ENCODE measurements around the gene CHCHD3.

Gene CHCHD3

DNA sequence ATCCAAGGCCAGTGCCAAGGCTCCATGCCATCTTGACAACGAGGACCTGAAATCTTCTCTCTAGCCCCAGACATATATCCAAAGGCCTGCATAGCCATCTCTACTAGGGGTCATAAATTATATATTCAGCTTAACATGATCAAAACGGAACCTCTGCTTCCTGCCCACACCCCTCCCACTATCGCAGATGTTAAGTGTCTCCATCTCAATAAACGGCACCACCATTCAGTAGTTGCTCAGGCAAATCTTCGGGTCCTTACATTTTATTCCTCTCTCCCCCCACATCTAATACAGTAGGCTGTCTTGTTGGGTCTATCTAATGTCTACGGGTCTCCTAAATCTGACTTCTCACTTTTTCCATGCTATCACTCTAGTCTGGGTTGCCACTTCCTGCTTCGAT is 304.5 kb downstream of the CHCHD3 start:
- DNase-seq (no peak), ATAC-seq (replicated peaks) (no peak)
- peaks cover 3% of the 10 kb centered on the region for H3K36me3 Mint-ChIP-seq (ENCODE audit: insufficient read depth)
- peak overlapping the region in 1 of 2 donors; percentile 9 for H3K4me3 Mint-ChIP-seq
- H3K27me3 Mint-ChIP-seq, result peaks cover 26 to 36% of the 10 kb centered on the region in 2 donors
- peaks cover 2 to 15% of the 10 kb centered on the region in 2 donors for H3K9me3 Mint-ChIP-seq
- H3K27ac Mint-ChIP-seq, result no peak overlapping the region
- H3K4me1 Mint-ChIP-seq (ENCODE audit: low read depth in 2 of 2), result peaks cover 7 to 12% of the 10 kb centered on the region in 2 donors

DNA sequence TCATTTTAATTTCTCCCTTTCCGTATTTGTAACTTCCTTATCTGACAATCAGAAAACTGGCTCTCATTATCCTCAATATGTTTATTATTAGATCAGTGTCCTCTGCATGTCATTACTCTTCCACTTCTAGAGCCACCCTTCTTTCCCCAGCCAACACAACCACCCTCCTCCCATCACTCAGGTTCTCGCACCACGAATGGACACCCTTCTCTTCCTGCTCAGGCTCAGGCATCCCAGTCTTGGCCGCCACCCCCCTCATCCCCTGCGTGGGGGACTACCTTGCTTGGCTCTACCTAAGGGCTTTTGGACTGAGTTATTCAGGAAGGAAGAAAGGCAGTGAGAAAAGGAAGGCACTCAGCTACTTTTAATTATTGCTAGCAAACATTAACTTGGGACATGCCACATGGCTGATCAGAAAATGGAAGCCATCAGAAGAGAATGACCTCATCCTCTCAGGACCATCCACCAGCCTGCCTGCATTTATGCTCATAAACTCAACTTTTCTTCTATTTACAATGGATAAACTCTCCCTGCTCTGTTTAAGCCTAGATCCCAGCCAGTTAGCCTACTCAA is 305.8 kb downstream of the CHCHD3 start:
- H3K27me3 Mint-ChIP-seq, result peaks cover 26 to 36% of the 10 kb centered on the region in 2 donors
- H3K4me3 Mint-ChIP-seq, result no peak overlapping the region
- H3K9me3 Mint-ChIP-seq, result peaks cover 2 to 15% of the 10 kb centered on the region in 2 donors
- H3K4me1 Mint-ChIP-seq (ENCODE audit: low read depth in 2 of 2), result peaks cover 7 to 12% of the 10 kb centered on the region in 2 donors
- DNase-seq (no peak), ATAC-seq (replicated peaks) (no peak)
- peak overlapping the region in 1 of 2 donors; percentile 30 for H3K27ac Mint-ChIP-seq
- peaks cover 3% of the 10 kb centered on the region for H3K36me3 Mint-ChIP-seq (ENCODE audit: insufficient read depth)

DNA sequence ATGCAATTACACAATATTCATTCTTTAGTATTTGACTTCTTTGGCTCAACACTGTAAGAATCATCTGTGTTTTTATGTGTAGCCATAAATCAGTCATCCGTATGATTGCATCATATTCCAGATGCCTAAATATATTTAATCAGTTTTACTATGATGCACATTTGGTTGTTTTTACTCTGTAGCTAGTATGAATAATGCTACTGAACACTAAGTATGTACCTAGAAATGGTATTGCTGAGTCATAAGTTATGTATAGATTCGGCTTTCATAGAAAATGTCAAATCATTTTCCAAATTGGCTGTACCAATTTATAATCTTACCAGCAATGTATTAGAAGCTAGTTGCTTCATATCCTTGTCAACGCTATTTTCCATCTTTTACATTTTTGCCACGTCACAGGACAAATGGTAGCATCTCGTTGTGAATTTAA is 308.3 kb downstream of the CHCHD3 start:
- Mint-ChIP-seq H3K36me3 (ENCODE audit: insufficient read depth) (peaks cover 3% of the 10 kb centered on the region), H3K27me3 (peaks cover 23 to 38% of the 10 kb centered on the region in 2 donors), H3K27ac (no peak overlapping the region), H3K4me1 (ENCODE audit: low read depth in 2 of 2) (peaks cover 3 to 8% of the 10 kb centered on the region in 2 donors), H3K4me3 (no peak overlapping the region), H3K9me3 (peaks cover 4 to 22% of the 10 kb centered on the region in 2 donors)
- no peak for DNase-seq
- no peak for ATAC-seq (replicated peaks)

DNA sequence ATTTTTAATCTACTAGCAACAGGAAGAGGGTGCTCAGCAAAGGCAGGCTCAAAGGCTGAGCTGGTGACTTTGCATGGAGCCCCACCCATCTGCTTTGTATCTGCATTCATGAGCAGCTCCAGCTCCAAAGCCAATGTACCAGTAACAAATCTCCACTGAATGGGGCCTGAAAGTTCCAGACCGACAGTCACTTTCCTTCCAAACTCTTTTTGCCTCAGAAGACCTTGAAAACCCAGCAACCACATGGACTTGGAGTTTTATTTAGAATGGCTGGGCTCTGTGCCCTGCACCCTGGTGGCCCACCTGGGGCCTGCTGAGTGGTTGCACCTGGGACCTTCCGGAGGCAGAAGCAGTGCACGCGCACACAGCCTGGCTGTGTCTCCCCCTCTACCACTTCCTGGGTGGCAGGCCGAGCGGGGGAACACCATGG is 310.6 kb downstream of the CHCHD3 start:
- Mint-ChIP-seq H3K9me3 (peaks cover 2 to 13% of the 10 kb centered on the region in 2 donors), H3K4me3 (no peak overlapping the region), H3K36me3 (ENCODE audit: insufficient read depth) (no peaks in the 10 kb centered on the region), H3K27me3 (peaks cover 12 to 24% of the 10 kb centered on the region in 2 donors), H3K27ac (no peak overlapping the region), H3K4me1 (ENCODE audit: low read depth in 2 of 2) (no peaks in the 10 kb centered on the region)
- ATAC-seq (replicated peaks) (peak; percentile 31), DNase-seq (no peak)

DNA sequence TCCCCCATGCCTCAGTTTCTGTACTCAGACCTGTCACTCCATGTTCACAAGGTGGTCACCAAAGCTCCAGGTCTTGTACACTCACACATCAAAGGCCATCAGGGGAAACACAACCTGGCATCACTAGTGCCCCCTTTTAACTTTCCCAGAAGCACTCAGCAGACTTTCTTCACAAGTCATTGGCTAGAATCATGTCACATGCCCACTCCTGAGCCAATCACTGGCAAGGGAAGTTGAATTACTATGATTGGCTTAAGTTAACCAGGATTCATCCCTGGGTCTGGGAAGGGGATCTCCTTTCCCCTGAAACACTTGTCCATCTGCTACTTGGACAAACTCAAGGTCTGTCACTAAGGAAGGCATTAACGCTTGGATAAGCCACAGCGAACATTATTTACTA is 311.8 kb downstream of the CHCHD3 start:
- peaks cover 2 to 8% of the 10 kb centered on the region in 2 donors for H3K9me3 Mint-ChIP-seq
- H3K4me1 Mint-ChIP-seq (ENCODE audit: low read depth in 2 of 2), result no peaks in the 10 kb centered on the region
- ATAC-seq (replicated peaks) (no peak), DNase-seq (no peak)
- H3K4me3 Mint-ChIP-seq, result no peak overlapping the region
- H3K36me3 Mint-ChIP-seq (ENCODE audit: insufficient read depth), result no peaks in the 10 kb centered on the region
- H3K27me3 Mint-ChIP-seq, result peaks cover 11 to 24% of the 10 kb centered on the region in 2 donors
- no peak overlapping the region for H3K27ac Mint-ChIP-seq

DNA sequence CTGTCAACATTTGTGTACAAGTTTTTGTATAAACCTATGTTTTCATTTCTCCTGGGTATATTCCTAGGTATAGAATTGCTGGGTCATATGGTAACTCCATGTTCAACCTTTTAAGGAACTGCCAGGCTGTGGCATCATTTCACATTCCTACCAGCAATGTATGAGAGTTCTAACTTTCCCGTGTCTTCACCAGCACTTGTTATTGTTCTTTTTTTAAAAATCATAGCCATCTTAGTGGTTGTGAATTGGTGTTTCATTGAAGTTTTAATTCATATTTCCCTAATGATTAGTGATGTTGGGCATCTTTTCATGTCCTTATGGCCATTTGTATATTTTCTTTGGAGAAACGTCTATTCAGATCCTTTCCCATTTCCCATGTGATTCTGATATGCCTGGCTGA is 312.6 kb downstream of the CHCHD3 start:
- Mint-ChIP-seq H3K27me3 (peaks cover 11 to 24% of the 10 kb centered on the region in 2 donors), H3K9me3 (peaks cover 2 to 8% of the 10 kb centered on the region in 2 donors), H3K4me1 (ENCODE audit: low read depth in 2 of 2) (no peaks in the 10 kb centered on the region), H3K36me3 (ENCODE audit: insufficient read depth) (no peaks in the 10 kb centered on the region), H3K27ac (no peak overlapping the region), H3K4me3 (no peak overlapping the region)
- no peak for DNase-seq
- no peak for ATAC-seq (replicated peaks)

DNA sequence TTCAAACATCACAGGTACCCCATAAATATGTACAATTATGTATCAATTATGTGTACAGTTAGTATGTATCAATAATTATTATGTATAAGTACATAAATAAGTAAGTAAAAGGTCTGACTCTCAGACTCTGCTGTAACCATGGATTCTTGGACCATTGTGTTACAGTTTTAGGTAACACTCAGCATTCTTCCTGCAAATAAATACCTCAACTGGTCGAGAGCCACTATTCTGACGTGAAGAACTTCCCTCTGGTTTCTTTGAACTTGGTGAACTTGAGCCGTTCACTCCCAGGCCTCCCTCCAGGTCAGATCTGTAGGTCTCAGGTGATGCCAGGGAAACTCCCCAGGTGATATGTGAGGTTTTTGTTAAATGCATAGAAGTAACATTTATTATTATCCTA is 313.8 kb downstream of the CHCHD3 start:
- no peak overlapping the region for H3K27ac Mint-ChIP-seq
- peaks cover 2 to 8% of the 10 kb centered on the region in 2 donors for H3K9me3 Mint-ChIP-seq
- peaks cover 11 to 24% of the 10 kb centered on the region in 2 donors for H3K27me3 Mint-ChIP-seq
- H3K4me3 Mint-ChIP-seq, result no peak overlapping the region
- H3K4me1 Mint-ChIP-seq (ENCODE audit: low read depth in 2 of 2), result no peaks in the 10 kb centered on the region
- H3K36me3 Mint-ChIP-seq (ENCODE audit: insufficient read depth), result no peaks in the 10 kb centered on the region
- DNase-seq (no peak), ATAC-seq (replicated peaks) (no peak)

DNA sequence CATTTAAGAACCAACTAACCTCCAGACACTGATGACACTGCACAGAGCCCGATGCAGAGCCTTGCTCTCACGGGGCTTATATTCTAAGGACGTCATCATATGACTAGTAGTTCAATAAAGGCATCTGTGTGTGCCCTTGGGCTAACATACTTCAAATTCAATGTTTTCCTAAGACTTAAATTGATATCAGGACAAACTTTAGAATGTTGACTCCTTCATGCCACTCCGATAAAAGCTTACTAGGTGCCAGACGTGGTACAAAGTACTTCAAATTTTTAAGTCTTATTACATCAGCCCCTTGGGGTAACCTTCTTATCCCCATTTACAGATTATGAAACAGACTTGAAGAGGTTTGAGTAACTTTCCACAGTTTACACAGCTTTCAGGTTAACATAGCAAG is 314.5 kb downstream of the CHCHD3 start:
- no peaks in the 10 kb centered on the region for H3K36me3 Mint-ChIP-seq (ENCODE audit: insufficient read depth)
- no peak overlapping the region for H3K27ac Mint-ChIP-seq
- DNase-seq (no peak), ATAC-seq (replicated peaks) (no peak)
- H3K4me1 Mint-ChIP-seq (ENCODE audit: low read depth in 2 of 2), result no peaks in the 10 kb centered on the region
- no peak overlapping the region for H3K4me3 Mint-ChIP-seq
- peaks cover 11 to 24% of the 10 kb centered on the region in 2 donors for H3K27me3 Mint-ChIP-seq
- peaks cover 2 to 8% of the 10 kb centered on the region in 2 donors for H3K9me3 Mint-ChIP-seq

DNA sequence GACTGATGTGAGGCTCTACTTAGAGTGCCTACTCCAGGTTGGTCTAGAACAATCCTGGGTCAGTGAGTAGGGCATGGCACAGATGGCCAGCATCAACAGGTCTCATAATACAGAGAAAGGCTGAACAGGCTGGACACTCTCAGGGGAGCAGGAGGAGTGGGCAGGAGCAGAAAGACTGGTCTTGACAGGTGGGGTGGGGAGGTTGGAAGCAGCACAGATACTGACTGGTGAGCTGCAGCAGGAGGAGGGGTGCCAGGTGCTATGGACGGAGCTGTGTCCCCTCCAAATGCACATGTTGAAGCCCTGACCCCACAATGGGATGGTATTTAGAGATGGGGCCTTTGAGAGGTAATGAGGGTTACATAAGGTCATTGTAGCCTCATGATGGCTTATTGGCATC is 315.2 kb downstream of the CHCHD3 start:
- Mint-ChIP-seq H3K4me1 (ENCODE audit: low read depth in 2 of 2) (no peaks in the 10 kb centered on the region), H3K4me3 (no peak overlapping the region), H3K27ac (no peak overlapping the region), H3K27me3 (peaks cover 11 to 24% of the 10 kb centered on the region in 2 donors), H3K36me3 (ENCODE audit: insufficient read depth) (no peaks in the 10 kb centered on the region), H3K9me3 (peaks cover 2 to 8% of the 10 kb centered on the region in 2 donors)
- no peak for DNase-seq
- no peak for ATAC-seq (replicated peaks)

DNA sequence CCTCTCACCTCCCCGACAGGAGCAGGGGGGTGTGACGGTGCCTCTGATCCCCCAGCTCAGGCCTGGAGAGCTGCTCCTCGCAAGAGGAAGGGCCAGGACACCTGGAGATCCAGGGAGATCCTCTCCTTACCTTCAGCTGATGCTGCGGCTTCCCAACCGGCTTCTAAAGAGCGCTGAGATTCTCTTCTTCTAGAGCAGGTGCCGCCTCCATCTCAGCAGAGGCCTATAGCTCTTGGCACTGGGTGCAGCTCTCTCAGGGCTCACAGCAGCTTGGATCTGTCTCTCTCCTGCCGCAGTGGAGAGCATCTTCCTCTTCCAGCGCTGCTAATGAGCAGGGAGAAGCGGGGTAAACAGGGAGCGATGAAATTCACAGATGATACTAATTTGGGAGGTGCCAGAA is 316.0 kb downstream of the CHCHD3 start:
- ATAC-seq (replicated peaks) (no peak), DNase-seq (no peak)
- H3K36me3 Mint-ChIP-seq (ENCODE audit: insufficient read depth), result no peaks in the 10 kb centered on the region
- H3K27ac Mint-ChIP-seq, result no peak overlapping the region
- H3K4me3 Mint-ChIP-seq, result no peak overlapping the region
- H3K4me1 Mint-ChIP-seq (ENCODE audit: low read depth in 2 of 2), result no peaks in the 10 kb centered on the region
- peaks cover 2 to 8% of the 10 kb centered on the region in 2 donors for H3K9me3 Mint-ChIP-seq
- H3K27me3 Mint-ChIP-seq, result peaks cover 11 to 24% of the 10 kb centered on the region in 2 donors

DNA sequence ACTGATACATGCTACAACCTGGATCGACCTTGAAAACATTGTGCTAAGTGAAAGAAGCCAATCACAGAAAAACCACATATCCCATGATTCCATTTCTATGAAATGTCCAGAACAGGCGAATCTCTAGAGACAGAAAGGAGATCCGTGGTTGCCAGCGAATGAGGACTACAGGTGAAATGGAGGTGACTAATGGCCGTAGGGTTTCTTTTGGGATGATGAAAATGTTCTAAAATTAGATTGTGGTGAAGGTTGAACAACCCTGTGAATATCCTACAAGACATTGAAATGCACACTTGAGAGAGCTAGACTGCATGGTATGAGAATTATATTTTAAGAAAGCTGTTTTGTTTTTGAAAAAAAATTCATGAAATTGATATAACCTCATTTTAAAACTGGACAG is 317.1 kb downstream of the CHCHD3 start:
- no peak overlapping the region for H3K27ac Mint-ChIP-seq
- peaks cover 0 to 2% of the 10 kb centered on the region in 2 donors for H3K9me3 Mint-ChIP-seq
- peaks cover 11 to 16% of the 10 kb centered on the region in 2 donors for H3K27me3 Mint-ChIP-seq

DNA sequence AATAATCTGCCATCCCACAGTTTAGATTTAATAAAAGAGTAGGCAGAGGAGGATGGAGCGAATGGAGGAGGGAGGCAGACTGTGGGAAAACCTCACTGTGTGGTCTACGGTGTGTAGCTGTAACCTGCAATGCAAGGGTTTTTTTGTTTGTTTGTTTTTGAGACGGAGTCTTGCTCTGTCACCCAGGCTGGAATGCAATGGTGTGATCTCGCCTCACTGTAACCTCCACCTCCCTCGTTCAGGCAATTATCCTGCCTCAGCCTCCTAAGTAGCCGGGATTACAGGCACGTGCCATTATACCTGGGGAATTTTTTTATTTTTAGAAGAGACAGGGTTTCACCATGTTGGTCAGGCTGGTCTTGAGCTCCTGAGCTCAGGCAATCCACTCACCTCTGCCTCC is 321.0 kb downstream of the CHCHD3 start:
- ATAC-seq (replicated peaks) (no peak), DNase-seq (no peak)
- H3K27ac Mint-ChIP-seq, result no peak overlapping the region
- no peaks in the 10 kb centered on the region for H3K36me3 Mint-ChIP-seq (ENCODE audit: insufficient read depth)
- peaks cover 0 to 4% of the 10 kb centered on the region in 2 donors for H3K27me3 Mint-ChIP-seq
- no peaks in the 10 kb centered on the region for H3K9me3 Mint-ChIP-seq
- H3K4me3 Mint-ChIP-seq, result no peak overlapping the region
- H3K4me1 Mint-ChIP-seq (ENCODE audit: low read depth in 2 of 2), result peaks cover 0 to 3% of the 10 kb centered on the region in 2 donors

More for the DNA sequence above, 317.1 kb downstream of the CHCHD3 start:
- DNase-seq (no peak), ATAC-seq (replicated peaks) (no peak)
- Mint-ChIP-seq H3K4me3 (no peak overlapping the region), H3K36me3 (ENCODE audit: insufficient read depth) (no peaks in the 10 kb centered on the region), H3K4me1 (ENCODE audit: low read depth in 2 of 2) (no peaks in the 10 kb centered on the region)

DNA sequence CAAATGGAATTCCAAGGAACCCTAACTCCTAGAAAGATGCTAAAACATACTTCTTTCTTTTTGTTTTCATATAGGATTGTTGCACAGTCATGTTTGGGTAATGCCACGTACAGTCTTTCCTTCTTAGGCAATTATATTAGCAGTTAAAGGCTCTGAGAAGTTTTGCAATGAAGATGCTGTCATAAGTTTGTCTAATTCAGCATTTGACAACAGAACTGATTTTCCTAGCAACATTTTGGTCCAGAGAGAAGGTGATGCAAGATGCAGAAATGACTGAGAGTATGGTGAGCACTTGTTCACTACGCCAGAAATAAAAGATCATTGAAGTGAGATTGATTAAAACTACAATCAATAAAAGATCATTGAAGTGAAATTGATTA is 321.7 kb downstream of the CHCHD3 start:
- Mint-ChIP-seq H3K4me1 (ENCODE audit: low read depth in 2 of 2) (peaks cover 0 to 3% of the 10 kb centered on the region in 2 donors), H3K9me3 (no peaks in the 10 kb centered on the region)
- ATAC-seq (replicated peaks), result no peak

DNA sequence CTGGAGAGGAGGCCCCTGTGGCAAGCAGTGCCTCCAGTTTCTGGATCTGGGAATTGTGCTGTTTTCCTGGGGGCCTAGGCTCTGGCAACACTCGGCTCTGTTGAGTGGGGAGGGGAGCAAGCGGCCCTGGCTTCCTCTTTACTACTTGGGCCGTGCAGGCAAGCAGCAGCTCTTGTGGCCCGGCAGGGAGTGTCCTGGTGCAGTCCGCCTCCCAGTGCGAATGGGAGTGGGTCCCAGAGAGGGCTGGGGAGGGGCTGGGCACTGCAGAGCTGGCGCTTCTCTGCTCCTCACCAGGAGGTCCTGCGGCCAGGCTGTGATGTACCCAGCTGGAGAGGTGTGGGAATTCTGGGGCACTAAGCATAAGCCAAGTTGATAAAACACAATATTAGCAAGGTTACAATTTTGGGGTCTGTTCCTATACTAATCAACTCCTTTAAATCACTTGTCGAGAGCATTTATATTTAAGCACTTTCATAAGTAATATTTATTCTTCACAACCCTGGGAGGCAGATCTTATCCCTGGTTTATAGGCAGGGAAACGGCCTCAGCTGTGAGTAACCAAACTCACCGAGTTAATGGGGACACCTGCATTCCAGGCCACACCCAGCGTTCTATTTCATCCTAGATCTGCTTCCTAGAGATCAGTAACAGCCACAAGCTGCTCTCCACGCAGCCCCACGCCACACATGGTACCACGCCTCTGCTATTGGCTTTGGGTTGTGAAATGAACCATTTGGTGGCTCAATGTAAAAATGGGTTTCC is 322.2 kb downstream of the CHCHD3 start:
- Mint-ChIP-seq H3K36me3 (ENCODE audit: insufficient read depth) (no peaks in the 10 kb centered on the region), H3K27me3 (peaks cover 0 to 5% of the 10 kb centered on the region in 2 donors), H3K4me1 (ENCODE audit: low read depth in 2 of 2) (peaks cover 0 to 3% of the 10 kb centered on the region in 2 donors), H3K27ac (no peak overlapping the region), H3K4me3 (no peak overlapping the region), H3K9me3 (no peaks in the 10 kb centered on the region)
- ATAC-seq (replicated peaks) (no peak), DNase-seq (no peak)

More for the DNA sequence above, 321.7 kb downstream of the CHCHD3 start:
- no peaks in the 10 kb centered on the region for H3K36me3 Mint-ChIP-seq (ENCODE audit: insufficient read depth)
- H3K4me3 Mint-ChIP-seq, result no peak overlapping the region
- no peak overlapping the region for H3K27ac Mint-ChIP-seq
- H3K27me3 Mint-ChIP-seq, result no peaks in the 10 kb centered on the region
- no peak for DNase-seq

All from effector memory CD8-positive, alpha-beta T cell (primary cell).